GM23338 (cell line): ENCODE measurements around the gene CDKN1C. TPM values are rescaled to one million over a fixed set of nuclear protein-coding genes. Genes with fewer than 3 reads are reported as not detected.

Source experiments
- ATAC-seq: fragments of 200-7000 bp; cut with Tn5 transposase; 3 replicates; pipeline ENCODE4 v1.9.1; 2020
- DNase-seq: peaks from one replicate; pipeline ENCODE4 v3.0.0-alpha.2; 2015; ENCODE audit warnings: low spot score
- H2AFZ ChIP-seq: fragments of 200-600 bp; sonication (generic); 2 replicates; pipeline ENCODE4 v1.8.0; 2016; ENCODE audit warnings: antibody characterized with exemption, mild to moderate bottlenecking, moderate library complexity
- H3F3A ChIP-seq: fragments of 200-600 bp; sonication (generic); replicated peaks from 2 replicates; pipeline ENCODE4 v1.8.0; 2017; ENCODE audit warnings: antibody characterized with exemption, mixed run types, low read depth
- H3K27ac ChIP-seq: fragments of 200-600 bp; sonication (generic); 2 replicates; pipeline ENCODE4 v1.6.1; 2016; ENCODE audit warnings: low read depth
- H3K27me3 ChIP-seq: fragments of 200-600 bp; sonication (generic); 2 replicates; pipeline ENCODE4 v1.8.0; 2016; ENCODE audit warnings: mild to moderate bottlenecking, mixed run types, moderate library complexity; ENCODE audit not compliant: insufficient read depth
- H3K36me3 ChIP-seq: fragments of 200-600 bp; sonication (generic); 2 replicates; pipeline ENCODE4 v1.8.0; 2016; ENCODE audit warnings: mild to moderate bottlenecking; ENCODE audit not compliant: insufficient read depth
- H3K4me1 ChIP-seq: fragments of 200-600 bp; sonication (generic); 2 replicates; pipeline ENCODE4 v1.8.0; 2016; ENCODE audit warnings: mild to moderate bottlenecking, moderate library complexity; ENCODE audit not compliant: insufficient read depth
- H3K4me2 ChIP-seq: fragments of 200-600 bp; sonication (generic); 2 replicates; pipeline ENCODE4 v1.7.1; 2017; ENCODE audit warnings: mixed run types
- H3K4me3 ChIP-seq: fragments of 200-600 bp; sonication (generic); 2 replicates; pipeline ENCODE4 v1.6.1; 2016; ENCODE audit warnings: mixed run types
- H3K79me2 ChIP-seq: fragments of 200-600 bp; sonication (generic); replicated peaks from 2 replicates; pipeline ENCODE4 v1.8.0; 2017; ENCODE audit warnings: mild to moderate bottlenecking; ENCODE audit not compliant: insufficient read depth
- H3K9me2 ChIP-seq: fragments of 200-600 bp; sonication (generic); 2 replicates; pipeline ENCODE4 v1.8.0; 2017; ENCODE audit not compliant: insufficient read depth
- H4K20me1 ChIP-seq: fragments of 200-600 bp; sonication (generic); replicated peaks from 2 replicates; pipeline ENCODE4 v1.8.0; 2017; ENCODE audit warnings: mild to moderate bottlenecking; ENCODE audit not compliant: insufficient read depth
- H3K27ac Mint-ChIP-seq: 2 replicates; pipeline ENCODE4 v1.8.0; 2020; ENCODE audit warnings: inconsistent platforms, mild to moderate bottlenecking, moderate library complexity, mixed read lengths
- H3K27me3 Mint-ChIP-seq: 3 replicates; pipeline ENCODE4 v1.8.0; 2022; ENCODE audit warnings: low read depth, mild to moderate bottlenecking, moderate library complexity, mixed read lengths, inconsistent platforms; ENCODE audit not compliant: insufficient read depth, poor library complexity
- H3K36me3 Mint-ChIP-seq: 3 replicates; pipeline ENCODE4 v1.8.0; 2021; ENCODE audit warnings: low read depth, mild to moderate bottlenecking, inconsistent platforms, moderate library complexity, mixed read lengths
- H3K4me1 Mint-ChIP-seq: 3 replicates; pipeline ENCODE4 v1.8.0; 2020; ENCODE audit warnings: mild to moderate bottlenecking, inconsistent platforms, mixed read lengths
- H3K4me3 Mint-ChIP-seq: 3 replicates; pipeline ENCODE4 v1.8.0; 2021; ENCODE audit warnings: moderate library complexity, mild to moderate bottlenecking, inconsistent platforms, mixed read lengths
- H3K9me3 Mint-ChIP-seq: 3 replicates; pipeline ENCODE4 v1.8.0; 2020; ENCODE audit warnings: moderate library complexity, mild to moderate bottlenecking, inconsistent platforms, mixed read lengths
- CREB1 ChIP-seq: fragments of 250-450 bp; sonication (Bioruptor Pico); IDR thresholded peaks from 2 replicates; pipeline ENCODE4 v1.5.0; 2020; ENCODE audit warnings: low read depth, mild to moderate bottlenecking, moderate library complexity
- EZH2 ChIP-seq: fragments of 200-600 bp; sonication (generic); IDR thresholded peaks from one replicate; pipeline ENCODE4 v1.8.0; 2017; ENCODE audit warnings: antibody characterized with exemption, mild to moderate bottlenecking, low read depth; ENCODE audit not compliant: unreplicated experiment
- POLR2AphosphoS5 ChIP-seq: IDR thresholded peaks from 2 replicates; pipeline ENCODE4 v1.6.1; 2016; ENCODE audit warnings: antibody characterized with exemption, low read depth
- STAT1 ChIP-seq: IDR thresholded peaks from one replicate; pipeline ENCODE4 v1.6.1; 2016; ENCODE audit warnings: antibody characterized with exemption; ENCODE audit not compliant: unreplicated experiment
- ZNF331 ChIP-seq: fragments of 250-450 bp; sonication (Bioruptor Pico); IDR thresholded peaks from 2 replicates; pipeline ENCODE4 v1.5.0; 2020; ENCODE audit warnings: low read depth, mild to moderate bottlenecking, moderate library complexity
- polyA plus RNA-seq: library from polyadenylated mRNA; unstranded; fragments of >200 nt; fragmentation: Nextera tagmentation; extraction: Ambion mirVana; gene quantifications from 2 replicates; pipeline ENCODE4 v1.2.1, GENCODE V29; 2016
- total RNA-seq: library from RNA; depleted of rRNA; stranded (reverse); fragments of >200 nt; shearing (Covaris generic); gene quantifications from 2 replicates; pipeline ENCODE4 v1.2.3, GENCODE V29; 2014
- TF ChIP-seq, protein P1 (sequence below): fragments of 250-450 bp; sonication (Bioruptor Pico); IDR thresholded peaks from 2 replicates; pipeline ENCODE4 v1.5.0; 2020; ENCODE audit warnings: mild to moderate bottlenecking, moderate library complexity
- TF ChIP-seq, protein P2 (sequence below): IDR thresholded peaks from 2 replicates; pipeline ENCODE4 v1.6.1; 2016; ENCODE audit warnings: antibody characterized with exemption

The CDKN1C gene
- total and polyA plus RNA-seq, 2 experiments from 2014 or later, result 19.3 to 23.5 TPM

DNA sequence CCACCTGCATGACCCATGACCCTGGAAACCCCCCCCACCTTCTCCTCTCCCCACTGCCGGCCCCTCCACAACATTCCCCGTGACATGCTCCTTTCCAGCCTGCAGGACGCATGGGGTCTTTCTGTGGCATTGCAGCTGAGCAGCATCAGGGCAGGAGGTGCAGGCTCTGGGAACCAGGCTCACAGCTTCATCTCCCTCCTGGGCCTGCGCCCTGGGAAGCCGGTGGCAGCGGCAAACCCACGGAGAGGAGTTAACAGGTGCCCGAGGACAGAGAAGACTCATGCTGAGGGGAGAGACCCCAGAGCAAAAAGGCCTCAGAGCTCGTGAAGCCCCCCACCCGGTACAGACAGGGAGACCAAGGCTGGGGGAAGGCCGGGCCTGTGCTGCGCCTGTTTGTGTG, 32.2 kb downstream of the CDKN1C start:
- no peak for TF ChIP-seq STAT1
- no peak for TF ChIP-seq CREB1 (CRISPR knock-in tag)
- no peak for TF ChIP-seq ZNF331 (CRISPR knock-in tag)
- TF ChIP-seq, protein P1, sequence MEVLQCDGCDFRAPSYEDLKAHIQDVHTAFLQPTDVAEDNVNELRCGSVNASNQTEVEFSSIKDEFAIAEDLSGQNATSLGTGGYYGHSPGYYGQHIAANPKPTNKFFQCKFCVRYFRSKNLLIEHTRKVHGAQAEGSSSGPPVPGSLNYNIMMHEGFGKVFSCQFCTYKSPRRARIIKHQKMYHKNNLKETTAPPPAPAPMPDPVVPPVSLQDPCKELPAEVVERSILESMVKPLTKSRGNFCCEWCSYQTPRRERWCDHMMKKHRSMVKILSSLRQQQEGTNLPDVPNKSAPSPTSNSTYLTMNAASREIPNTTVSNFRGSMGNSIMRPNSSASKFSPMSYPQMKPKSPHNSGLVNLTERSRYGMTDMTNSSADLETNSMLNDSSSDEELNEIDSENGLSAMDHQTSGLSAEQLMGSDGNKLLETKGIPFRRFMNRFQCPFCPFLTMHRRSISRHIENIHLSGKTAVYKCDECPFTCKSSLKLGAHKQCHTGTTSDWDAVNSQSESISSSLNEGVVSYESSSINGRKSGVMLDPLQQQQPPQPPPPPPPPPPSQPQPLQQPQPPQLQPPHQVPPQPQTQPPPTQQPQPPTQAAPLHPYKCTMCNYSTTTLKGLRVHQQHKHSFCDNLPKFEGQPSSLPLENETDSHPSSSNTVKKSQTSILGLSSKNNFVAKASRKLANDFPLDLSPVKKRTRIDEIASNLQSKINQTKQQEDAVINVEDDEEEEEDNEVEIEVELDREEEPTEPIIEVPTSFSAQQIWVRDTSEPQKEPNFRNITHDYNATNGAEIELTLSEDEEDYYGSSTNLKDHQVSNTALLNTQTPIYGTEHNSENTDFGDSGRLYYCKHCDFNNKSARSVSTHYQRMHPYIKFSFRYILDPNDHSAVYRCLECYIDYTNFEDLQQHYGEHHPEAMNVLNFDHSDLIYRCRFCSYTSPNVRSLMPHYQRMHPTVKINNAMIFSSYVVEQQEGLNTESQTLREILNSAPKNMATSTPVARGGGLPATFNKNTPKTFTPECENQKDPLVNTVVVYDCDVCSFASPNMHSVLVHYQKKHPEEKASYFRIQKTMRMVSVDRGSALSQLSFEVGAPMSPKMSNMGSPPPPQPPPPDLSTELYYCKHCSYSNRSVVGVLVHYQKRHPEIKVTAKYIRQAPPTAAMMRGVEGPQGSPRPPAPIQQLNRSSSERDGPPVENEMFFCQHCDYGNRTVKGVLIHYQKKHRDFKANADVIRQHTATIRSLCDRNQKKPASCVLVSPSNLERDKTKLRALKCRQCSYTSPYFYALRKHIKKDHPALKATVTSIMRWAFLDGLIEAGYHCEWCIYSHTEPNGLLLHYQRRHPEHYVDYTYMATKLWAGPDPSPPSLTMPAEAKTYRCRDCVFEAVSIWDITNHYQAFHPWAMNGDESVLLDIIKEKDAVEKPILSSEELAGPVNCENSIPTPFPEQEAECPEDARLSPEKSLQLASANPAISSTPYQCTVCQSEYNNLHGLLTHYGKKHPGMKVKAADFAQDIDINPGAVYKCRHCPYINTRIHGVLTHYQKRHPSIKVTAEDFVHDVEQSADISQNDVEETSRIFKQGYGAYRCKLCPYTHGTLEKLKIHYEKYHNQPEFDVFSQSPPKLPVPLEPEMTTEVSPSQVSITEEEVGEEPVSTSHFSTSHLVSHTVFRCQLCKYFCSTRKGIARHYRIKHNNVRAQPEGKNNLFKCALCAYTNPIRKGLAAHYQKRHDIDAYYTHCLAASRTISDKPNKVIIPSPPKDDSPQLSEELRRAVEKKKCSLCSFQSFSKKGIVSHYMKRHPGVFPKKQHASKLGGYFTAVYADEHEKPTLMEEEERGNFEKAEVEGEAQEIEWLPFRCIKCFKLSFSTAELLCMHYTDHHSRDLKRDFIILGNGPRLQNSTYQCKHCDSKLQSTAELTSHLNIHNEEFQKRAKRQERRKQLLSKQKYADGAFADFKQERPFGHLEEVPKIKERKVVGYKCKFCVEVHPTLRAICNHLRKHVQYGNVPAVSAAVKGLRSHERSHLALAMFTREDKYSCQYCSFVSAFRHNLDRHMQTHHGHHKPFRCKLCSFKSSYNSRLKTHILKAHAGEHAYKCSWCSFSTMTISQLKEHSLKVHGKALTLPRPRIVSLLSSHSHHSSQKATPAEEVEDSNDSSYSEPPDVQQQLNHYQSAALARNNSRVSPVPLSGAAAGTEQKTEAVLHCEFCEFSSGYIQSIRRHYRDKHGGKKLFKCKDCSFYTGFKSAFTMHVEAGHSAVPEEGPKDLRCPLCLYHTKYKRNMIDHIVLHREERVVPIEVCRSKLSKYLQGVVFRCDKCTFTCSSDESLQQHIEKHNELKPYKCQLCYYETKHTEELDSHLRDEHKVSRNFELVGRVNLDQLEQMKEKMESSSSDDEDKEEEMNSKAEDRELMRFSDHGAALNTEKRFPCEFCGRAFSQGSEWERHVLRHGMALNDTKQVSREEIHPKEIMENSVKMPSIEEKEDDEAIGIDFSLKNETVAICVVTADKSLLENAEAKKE (CRISPR knock-in tag), result no peak
- H3K4me3 Mint-ChIP-seq, result no peak overlapping the region

DNA sequence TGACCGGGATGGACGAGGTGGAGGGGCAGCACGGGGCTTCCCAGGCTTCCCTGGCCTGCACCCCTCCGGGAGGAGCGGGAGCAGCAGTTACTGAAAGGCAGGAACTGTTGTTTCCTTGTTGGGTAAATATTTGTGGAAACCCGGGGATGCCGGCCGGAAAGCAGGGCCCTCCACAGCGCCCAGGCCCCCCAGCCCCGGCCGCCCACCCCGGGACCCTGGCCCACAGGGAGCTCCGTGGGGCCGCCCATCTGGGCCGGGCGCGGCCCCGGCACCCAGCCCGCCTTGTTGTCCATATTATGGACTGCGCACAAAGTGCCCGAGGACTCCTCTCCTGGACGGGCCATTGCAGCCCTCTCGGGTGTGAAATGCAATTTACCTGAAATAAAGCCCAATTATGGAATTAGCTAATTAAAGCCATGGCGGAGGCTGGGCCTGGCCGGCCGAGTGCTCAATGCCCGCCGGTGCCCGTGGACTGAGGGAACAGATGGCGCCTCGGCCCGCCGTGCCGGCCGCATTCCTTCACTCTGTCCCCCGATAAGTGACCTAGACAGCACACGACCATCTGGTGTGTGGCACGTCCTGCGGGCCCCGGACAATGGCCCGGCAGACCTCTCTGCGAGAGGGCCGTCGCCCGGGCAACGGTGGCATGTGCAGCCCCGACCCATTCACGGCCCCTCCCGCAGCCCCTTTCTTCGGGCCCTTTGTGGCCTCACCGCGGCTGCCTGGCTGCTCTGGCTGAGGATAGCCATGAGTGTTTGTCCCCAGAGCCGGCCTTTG, 35.4 kb downstream of the CDKN1C start:
- no peak overlapping the region for H3K27ac ChIP-seq
- no peaks in the 10 kb centered on the region for H3K79me2 ChIP-seq
- H3K9me3 Mint-ChIP-seq, result no peaks in the 10 kb centered on the region
- DNase-seq (no peak), ATAC-seq (no peak; the same call in 2 of the 3 replicates)
- H3K27ac Mint-ChIP-seq, result no peak overlapping the region
- H3K36me3 ChIP-seq, result no peaks in the 10 kb centered on the region
- H3K4me3 ChIP-seq, result no peak overlapping the region
- H3K27me3 Mint-ChIP-seq, result peaks cover 17% of the 10 kb centered on the region
- no peaks in the 10 kb centered on the region for H3K9me2 ChIP-seq
- no peaks in the 10 kb centered on the region for H3K27me3 ChIP-seq
- H3K4me1 ChIP-seq, result no peaks in the 10 kb centered on the region
- peaks cover 8% of the 10 kb centered on the region; the same call in 2 of the 3 replicates for H3K4me1 Mint-ChIP-seq
- H3F3A ChIP-seq, result no peaks in the 10 kb centered on the region
- H2AFZ ChIP-seq, result no peak overlapping the region
- H3K4me3 Mint-ChIP-seq, result no peak overlapping the region
- H3K36me3 Mint-ChIP-seq, result no peaks in the 10 kb centered on the region
- no peaks in the 10 kb centered on the region for H4K20me1 ChIP-seq
- no peak overlapping the region for H3K4me2 ChIP-seq
- TF ChIP-seq POLR2AphosphoS5 (no peak), EZH2 (no peak)
- TF ChIP-seq, protein P2, sequence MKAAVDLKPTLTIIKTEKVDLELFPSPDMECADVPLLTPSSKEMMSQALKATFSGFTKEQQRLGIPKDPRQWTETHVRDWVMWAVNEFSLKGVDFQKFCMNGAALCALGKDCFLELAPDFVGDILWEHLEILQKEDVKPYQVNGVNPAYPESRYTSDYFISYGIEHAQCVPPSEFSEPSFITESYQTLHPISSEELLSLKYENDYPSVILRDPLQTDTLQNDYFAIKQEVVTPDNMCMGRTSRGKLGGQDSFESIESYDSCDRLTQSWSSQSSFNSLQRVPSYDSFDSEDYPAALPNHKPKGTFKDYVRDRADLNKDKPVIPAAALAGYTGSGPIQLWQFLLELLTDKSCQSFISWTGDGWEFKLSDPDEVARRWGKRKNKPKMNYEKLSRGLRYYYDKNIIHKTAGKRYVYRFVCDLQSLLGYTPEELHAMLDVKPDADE, result no peak

More for the DNA sequence above, 32.2 kb downstream of the CDKN1C start:
- Histone ChIP-seq H2AFZ (no peak overlapping the region), H3K27me3 (peaks cover 6% of the 10 kb centered on the region; the same call in 1 of the 2 replicates), H3K27ac (no peak overlapping the region), H3K4me3 (no peak overlapping the region), H4K20me1 (no peaks in the 10 kb centered on the region), H3K4me1 (no peaks in the 10 kb centered on the region), H3K9me2 (no peaks in the 10 kb centered on the region), H3F3A (no peaks in the 10 kb centered on the region), H3K4me2 (no peak overlapping the region), H3K79me2 (no peaks in the 10 kb centered on the region), H3K36me3 (no peaks in the 10 kb centered on the region)
- ATAC-seq (no peak), DNase-seq (no peak)
- Mint-ChIP-seq H3K27me3 (peaks cover 27% of the 10 kb centered on the region), H3K36me3 (no peaks in the 10 kb centered on the region), H3K9me3 (no peaks in the 10 kb centered on the region), H3K4me1 (peaks cover 8% of the 10 kb centered on the region; the same call in 2 of the 3 replicates), H3K27ac (no peak overlapping the region)
